ENCODE results near the gene RIT2.

DNA sequence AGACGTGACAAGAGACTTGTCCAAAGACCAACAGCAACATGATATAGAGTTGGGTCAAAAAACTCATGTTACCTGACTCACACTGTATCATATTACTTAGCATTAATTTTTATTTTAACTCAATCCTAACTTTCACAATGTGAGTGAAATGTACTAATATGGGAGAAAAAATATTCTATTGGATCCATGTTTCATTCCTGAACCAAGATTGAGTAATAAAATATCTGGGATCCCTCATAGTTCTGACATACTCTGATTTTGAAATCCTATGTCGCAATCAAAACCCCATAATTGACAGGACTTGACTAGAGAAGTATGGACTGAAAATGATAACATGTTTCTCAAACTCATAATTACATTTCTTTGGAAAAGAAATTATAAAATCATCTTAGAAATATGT, 190.4 kb downstream of the RIT2 start:
- TF ChIP-seq POLR2A (IDR thresholded peaks at IDR 0.05): no peak
- TF ChIP-seq, protein P1, sequence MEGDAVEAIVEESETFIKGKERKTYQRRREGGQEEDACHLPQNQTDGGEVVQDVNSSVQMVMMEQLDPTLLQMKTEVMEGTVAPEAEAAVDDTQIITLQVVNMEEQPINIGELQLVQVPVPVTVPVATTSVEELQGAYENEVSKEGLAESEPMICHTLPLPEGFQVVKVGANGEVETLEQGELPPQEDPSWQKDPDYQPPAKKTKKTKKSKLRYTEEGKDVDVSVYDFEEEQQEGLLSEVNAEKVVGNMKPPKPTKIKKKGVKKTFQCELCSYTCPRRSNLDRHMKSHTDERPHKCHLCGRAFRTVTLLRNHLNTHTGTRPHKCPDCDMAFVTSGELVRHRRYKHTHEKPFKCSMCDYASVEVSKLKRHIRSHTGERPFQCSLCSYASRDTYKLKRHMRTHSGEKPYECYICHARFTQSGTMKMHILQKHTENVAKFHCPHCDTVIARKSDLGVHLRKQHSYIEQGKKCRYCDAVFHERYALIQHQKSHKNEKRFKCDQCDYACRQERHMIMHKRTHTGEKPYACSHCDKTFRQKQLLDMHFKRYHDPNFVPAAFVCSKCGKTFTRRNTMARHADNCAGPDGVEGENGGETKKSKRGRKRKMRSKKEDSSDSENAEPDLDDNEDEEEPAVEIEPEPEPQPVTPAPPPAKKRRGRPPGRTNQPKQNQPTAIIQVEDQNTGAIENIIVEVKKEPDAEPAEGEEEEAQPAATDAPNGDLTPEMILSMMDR (IDR thresholded peaks at IDR 0.05): no peak
- no peak for TF ChIP-seq POLR2AphosphoS5 (IDR thresholded peaks at IDR 0.05)
- no peak for TF ChIP-seq EP300 (IDR thresholded peaks at IDR 0.05)
